Measurements from ENCODE around the gene IFT22. TPM values are rescaled to one million over a fixed set of nuclear protein-coding genes. Genes with fewer than 3 reads are reported as not detected.
A peak's percentile ranks its signal among the peaks of the same experiment; 100 is the strongest.
"Not testable (repeated sequence)": the region's sequence is repeated elsewhere in the genome, so short reads cannot be mapped to it uniquely, and the experiment has no call there.

Gene IFT22
- total RNA-seq, 1 donor from 2014 or later: 7.0 TPM

DNA sequence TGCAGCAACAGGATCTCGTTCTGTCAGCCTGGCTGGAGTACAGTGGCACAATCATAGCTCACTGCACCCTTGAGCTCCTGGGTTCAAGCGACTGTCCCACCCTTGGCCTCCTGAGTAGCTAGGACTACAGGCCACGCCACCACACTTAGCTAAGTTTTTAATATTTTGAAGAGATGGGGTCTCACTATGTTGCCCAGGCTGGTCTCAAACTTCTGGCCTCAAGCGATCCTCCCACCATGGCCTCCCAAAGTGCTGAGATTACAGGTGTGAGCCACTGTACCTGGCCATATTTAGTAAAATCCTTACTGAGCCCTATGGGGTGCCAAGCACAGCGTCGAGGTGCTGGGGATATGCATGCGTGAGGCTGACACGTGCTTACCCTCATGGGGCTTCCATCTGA lies 40.7 kb downstream of the IFT22 start:
- not testable (repeated sequence) for DNase-seq (ENCODE audit: low spot score)

GRCh38 chr7:101278461-101279292 lies 42.9 kb downstream of the IFT22 start:
- DNase-seq (ENCODE audit: low spot score) (no peak), ATAC-seq (no peak)

More for the DNA sequence above, 40.7 kb downstream of the IFT22 start:
- not testable (repeated sequence) for ATAC-seq

GRCh38 chr7:101277155-101277554 lies 44.5 kb downstream of the IFT22 start:
- no peak for DNase-seq (ENCODE audit: low spot score)
- ATAC-seq: no peak

GRCh38 chr7:101273206-101273605 lies 48.4 kb downstream of the IFT22 start:
- DNase-seq (ENCODE audit: low spot score) (no peak), ATAC-seq (no peak)

DNA sequence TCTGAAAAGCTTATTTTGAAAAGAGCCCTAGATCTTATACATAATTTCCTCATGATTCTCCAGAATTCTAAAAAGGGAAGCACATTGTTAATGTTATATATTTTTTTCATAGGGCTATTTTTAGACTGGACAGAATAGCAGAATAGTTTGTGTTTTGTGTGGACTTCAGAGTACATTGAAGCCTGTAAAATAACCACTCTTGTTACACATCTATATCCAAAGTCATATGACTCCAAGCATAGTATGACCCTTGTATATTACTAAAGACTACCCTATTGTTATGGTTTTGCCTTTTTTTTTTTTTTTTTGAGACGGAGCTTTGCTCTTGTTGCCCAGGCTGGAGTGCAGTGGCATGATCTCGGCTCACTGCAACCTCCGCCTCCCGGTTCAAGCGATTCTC lies 50.6 kb downstream of the IFT22 start:
- ATAC-seq: no peak
- no peak for DNase-seq (ENCODE audit: low spot score)

GRCh38 chr7:101269664-101270063 lies 51.9 kb downstream of the IFT22 start:
- ATAC-seq: no peak
- no peak for DNase-seq (ENCODE audit: low spot score)

DNA sequence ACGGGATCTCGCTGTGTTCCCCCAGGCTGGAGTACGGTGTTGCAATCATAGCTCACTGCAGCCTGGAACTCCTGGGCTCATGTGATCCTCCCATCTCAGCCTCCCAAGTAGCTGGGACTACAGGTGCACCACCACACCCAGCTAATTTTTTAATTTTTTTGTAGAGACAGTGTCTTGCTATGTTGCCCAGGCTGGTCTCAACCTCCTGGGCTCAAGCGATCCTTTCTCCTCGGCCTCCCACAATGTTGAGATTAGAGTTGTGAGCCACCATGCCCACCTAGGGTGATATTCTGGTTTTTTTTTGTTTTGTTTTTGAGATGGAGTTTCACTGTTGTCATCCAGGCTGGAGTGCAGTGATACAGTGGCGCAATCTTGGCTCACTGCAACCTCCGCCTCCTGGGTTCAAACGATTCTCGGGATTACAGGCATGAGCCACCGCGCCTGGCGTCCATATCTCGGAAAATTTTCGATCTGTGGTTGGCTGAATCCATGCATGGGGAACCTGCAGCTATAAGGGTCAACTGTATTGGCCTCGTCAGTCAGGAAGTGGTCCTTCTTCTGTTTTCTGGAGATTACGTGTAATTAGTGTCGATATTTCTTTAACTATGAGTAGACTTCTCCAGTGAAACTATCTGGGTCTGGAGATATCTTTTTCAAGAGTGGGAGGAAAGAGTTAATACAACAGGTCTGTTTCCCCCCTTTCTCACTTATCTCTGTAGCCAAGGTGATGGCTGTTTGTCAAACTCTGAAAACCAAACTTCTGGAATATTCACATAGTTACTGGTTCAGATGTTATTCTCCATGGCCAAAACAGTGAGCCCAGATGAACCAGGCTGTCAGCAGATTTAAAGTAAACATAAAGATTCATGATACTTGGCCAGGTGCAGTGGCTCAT lies 55.7 kb downstream of the IFT22 start:
- DNase-seq (ENCODE audit: low spot score) (no peak), ATAC-seq (peak; percentile 54)

- peak; percentile 85 for ATAC-seq
- not testable (repeated sequence) for DNase-seq (ENCODE audit: low spot score)
Measured at GRCh38 chr7:101264102-101264706, 57.4 kb downstream of the IFT22 start.

Other genes with a start within 250 kb of the IFT22 start
- 23.5 TPM for gene TRIM56, start 236.3 kb downstream of the IFT22 start, total RNA-seq
- gene SERPINE1, start 194.7 kb downstream of the IFT22 start, total RNA-seq: 27.5 TPM
- gene AP1S1, start 167.3 kb downstream of the IFT22 start, total RNA-seq: 26.8 TPM
- not detected for gene VGF, start 156.2 kb downstream of the IFT22 start, total RNA-seq
- not detected for gene NAT16, start 141.5 kb downstream of the IFT22 start, total RNA-seq
- 12.0 TPM for gene MOGAT3, start 120.8 kb downstream of the IFT22 start, total RNA-seq
- gene PLOD3, start 104.2 kb downstream of the IFT22 start, total RNA-seq: 54.8 TPM
- gene ZNHIT1, start 103.6 kb downstream of the IFT22 start, total RNA-seq: 115 TPM
- 8.6 TPM for gene CLDN15, start 84.0 kb downstream of the IFT22 start, total RNA-seq
- 131 TPM for gene FIS1, start 76.7 kb downstream of the IFT22 start, total RNA-seq
- 6.7 TPM for gene COL26A1, start 41.1 kb upstream of the IFT22 start, total RNA-seq

All from left lobe of liver (tissue), 2 donors.